ENCODE measurements around the gene TTC39C.
"Not testable (repeated sequence)": the region's sequence is repeated elsewhere in the genome, so short reads cannot be mapped to it uniquely, and the experiment has no call there.

TTC39C gene

GRCh38 chr18:24018299-24018886, 3.8 kb downstream of the TTC39C start:
- no peak for DNase-seq

GRCh38 chr18:24019641-24020331, 5.2 kb downstream of the TTC39C start:
- DNase-seq: no peak

DNA sequence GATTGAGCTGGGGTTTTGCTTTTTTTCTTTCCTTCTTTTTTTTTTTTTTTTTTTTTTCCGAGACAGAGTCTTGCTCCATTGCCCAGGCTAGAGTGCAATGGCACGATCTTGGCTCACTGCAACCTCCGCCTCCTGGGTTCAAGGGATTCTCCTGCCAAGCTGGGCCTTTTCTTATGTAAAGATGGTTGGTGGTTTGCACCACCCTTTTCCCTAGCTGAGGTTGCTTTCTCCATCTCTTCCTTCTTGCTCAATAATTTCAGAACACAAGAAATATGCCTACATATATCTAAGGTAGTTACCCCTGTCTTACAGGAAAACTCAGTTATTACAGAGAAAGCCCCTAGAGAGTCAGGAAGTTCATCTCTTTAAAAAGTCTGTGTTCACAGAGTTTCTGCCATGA, 7.0 kb downstream of the TTC39C start:
- DNase-seq: no peak

- DNase-seq: no peak
Measured at GRCh38 chr18:24022161-24022560, 7.6 kb downstream of the TTC39C start.

- DNase-seq: no peak
Measured at GRCh38 chr18:24023185-24023814, 8.7 kb downstream of the TTC39C start.

- DNase-seq: no peak
Measured at GRCh38 chr18:24024425-24024824, 9.9 kb downstream of the TTC39C start.

DNA sequence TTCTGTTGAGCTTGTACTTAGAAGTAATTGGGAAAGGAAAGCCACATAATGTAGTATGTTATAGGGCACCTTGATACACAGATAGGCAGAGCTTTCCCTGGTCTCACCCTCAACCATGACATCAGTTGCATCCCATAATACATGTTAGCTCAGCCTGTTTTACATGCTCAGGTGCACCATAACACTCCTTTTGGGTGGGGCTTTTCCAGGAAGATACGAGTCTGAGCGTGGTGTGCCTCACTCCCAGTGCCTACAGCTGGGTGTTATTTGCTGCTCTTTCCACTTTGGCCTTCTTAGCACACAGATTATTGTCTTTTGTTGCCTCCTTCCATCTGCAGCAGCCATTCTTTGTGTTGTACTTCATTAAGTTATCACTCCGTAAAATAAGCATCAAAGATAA, 11.9 kb downstream of the TTC39C start:
- DNase-seq: no peak

GRCh38 chr18:24027156-24027827, 12.7 kb downstream of the TTC39C start:
- no peak for DNase-seq

- not testable (repeated sequence) for DNase-seq
Measured at GRCh38 chr18:24028946-24029345, 14.4 kb downstream of the TTC39C start.

DNA sequence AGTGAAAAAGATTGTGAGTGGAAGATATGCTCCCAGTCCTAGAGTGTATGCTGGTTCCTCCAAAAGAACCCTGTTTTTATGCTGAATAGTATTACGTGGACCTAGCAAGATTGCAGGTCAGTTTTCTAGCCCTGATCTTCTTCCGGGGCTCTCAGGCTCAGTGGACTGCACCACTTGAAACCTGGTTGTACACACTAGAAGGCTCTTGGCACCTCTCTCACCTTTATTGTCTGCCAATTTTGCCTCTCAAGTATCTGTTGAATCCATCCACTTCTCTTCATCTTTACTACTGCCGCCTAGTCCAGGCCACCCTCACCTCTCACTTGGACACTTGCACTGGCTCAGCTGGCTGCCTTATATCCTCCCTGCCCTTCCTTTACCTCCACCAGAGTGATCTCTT, 16.8 kb downstream of the TTC39C start:
- DNase-seq: no peak

GRCh38 chr18:24031916-24032315, 17.4 kb downstream of the TTC39C start:
- no peak for DNase-seq

DNA sequence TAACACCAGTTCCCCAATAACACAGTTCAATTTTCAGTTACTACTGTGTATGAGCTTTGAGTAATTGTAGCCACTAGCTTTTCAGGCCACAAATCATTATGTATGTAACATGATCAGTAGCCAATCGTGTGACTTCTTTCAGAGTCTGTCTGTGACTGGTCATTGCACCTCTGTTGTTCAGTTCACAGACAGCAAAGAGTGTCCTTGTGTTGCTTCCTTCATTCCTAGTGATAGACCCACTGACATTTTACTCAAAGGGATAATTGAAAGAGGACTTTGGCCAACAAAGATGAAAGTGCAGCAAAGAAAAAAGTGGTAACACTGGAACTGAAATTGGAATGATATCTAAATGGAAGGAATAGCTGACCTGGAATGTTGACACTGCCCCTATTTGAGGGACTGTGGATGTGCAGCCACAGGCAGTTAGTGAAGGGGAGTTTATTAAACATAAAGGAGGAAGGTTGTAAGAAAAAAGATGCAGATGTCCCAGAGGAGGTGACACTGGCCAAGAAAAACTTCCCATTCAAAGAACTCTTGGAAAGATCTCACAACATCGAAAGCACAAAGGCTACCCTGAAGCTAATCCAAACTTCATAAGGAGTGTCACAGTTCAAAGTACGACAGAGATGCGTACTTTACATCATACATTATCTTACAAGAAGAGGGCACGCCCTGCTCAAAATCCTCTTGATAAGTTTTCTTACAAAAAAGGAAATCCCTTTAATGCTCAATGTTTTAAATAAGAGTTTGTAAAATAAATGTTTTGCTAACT, 19.3 kb downstream of the TTC39C start:
- DNase-seq: no peak

DNA sequence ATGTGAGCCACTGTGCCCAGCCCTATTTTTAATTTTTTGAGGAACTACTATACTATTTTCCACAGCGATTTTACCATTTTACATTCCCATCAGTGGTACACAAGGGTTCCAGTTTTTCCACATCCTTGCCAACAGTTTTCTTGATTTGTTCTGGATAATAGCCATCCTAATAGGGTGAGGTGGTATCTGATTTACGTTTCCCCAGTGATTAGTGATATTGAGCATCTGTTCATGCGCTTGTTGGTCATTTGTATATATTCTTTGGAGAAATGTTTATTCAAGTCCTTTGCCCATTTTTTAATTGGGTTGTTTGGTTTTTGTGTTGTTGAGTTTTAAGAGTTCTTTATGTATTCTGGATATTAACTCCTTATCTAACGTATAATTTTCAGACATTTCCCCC, 20.8 kb downstream of the TTC39C start:
- no peak for DNase-seq

DNA sequence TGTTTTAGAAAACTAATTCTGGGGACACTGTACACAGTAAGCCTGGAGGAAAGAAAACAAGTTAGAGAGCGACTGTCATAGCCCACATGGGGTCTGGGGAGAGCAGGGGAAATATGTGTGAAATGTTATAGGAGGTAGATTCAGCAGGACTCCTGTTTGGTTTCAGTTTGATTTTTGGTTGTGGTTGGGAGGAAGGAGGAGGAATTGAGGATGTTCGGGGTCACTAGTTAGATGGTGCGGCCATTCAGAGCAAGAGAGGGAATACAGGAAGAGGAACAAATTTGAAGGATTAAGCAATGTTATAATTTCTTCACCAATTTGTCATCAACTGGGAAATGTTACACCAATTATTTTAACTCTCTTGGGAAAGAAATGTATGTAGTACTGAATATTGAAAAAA, 25.1 kb downstream of the TTC39C start:
- DNase-seq: no peak

GRCh38 chr18:24041691-24042090, 27.1 kb downstream of the TTC39C start:
- no peak for DNase-seq

- DNase-seq: no peak
Measured at GRCh38 chr18:24043403-24043802, 28.8 kb downstream of the TTC39C start.

DNA sequence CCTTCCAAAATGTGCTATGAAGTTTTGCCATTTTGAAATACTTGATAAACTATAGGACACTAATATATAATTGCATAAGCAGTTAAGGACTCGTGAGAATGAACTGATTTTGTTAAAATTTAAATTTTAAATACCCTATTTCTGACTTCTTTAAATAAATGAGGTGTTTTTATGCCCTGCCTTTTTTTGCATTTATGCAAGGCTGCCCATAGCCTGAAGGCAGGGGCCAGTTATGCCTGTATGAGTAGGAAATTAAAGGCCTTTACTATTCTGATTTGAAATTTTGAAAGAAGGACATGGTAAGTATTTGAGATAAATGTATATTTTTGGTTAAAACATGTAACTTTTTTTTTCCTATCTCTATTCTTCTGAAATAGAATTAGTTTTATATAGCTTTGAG, 33.7 kb downstream of the TTC39C start:
- no peak for DNase-seq

DNA sequence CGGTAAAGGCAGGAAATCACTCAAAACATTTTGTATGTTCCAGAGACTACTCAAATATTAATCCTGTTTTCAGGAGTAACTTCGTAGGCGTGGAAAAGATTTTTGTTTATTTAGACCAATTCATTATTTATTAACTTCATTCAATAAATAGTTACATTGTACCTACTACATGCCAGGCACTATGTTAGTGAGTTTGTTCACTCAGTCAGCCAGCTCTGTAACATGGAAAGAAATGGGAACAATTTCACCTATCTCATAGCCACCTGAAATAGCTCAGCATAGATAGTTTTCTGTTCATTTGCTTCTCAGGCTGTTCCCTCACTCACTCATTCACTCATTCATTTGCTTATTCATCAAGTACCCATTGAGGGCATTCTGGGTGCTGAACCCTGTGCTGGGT, 34.6 kb downstream of the TTC39C start:
- DNase-seq: no peak

DNA sequence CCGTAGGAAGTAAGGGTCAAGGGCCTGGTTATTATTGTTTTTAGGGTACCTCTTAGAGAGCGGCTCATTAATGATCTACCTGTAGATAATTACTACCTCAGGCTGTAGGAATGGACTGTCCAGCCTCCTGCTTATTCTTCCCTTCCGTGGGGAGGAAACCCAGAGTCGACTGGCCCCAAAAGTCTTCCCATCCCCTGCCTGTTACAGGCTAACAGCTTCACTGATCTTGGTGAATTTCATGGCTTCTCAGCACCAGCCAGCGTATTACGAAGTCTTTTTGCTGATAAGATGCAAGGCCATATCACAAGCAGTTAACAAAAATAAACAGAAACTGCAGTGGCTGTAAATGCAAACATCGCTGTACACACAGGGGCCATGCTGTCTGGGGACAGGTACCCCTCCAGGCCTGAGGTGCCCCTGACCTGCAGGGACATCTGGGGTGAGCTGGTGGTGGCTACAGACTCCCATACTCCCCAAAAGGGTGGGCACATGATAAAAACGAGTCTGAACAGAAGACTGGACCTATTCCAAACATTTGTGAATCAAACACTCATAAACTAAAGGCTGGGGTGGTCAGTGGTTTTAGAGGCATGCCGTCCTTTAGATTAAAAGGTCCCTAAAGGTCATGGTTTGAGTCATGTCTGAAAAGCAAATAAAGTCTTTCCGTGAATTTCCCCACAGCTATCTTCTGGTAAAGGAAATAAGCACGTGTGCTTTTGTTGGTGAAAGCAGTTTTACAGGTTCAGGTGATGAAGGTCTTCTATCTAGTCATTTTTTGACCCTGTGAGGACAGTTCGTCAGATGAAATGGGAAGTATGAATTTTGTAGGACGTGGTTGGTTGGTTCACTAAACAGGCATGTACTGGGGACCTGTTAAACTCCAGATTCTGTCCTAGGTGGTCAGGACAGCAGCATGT, 36.7 kb downstream of the TTC39C start:
- no peak for DNase-seq

DNA sequence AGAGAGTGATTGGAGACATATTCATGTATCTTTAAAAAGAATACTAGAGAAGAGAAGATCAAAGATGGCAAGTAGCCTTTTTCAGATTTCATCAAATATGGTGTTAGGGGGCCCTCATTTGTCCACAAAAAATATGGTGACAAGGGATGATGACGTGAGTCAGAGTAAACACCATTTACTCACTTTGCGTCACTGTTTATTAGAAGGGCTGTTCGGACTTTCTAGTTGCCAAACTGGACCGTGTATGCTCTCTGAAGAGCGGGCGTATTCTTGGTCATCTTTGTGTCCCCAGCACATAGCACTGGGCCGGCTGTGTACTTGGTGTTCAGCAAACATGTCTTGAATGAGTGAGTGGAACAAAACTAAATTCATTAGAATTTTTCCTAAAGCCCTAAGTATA, 37.5 kb downstream of the TTC39C start:
- no peak for DNase-seq

DNA sequence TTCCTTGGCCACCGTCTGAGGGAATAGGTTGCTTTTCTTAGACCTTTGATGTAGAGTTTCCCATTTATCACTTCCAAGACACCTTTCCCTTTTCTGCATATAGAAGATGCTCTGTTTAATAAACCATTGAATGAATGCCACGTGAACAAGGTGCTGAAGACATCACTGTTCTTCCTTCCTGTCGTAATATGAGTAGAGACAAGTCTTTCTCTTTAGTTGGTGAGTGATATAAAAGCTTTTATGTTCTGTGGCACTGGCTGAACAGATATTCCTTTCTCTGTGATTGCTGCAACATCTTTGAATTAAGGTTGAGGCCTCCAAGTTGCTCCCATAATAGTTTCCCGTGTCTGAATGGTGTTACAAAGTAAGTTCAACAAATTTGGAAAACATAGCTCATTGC, 38.7 kb downstream of the TTC39C start:
- no peak for DNase-seq

DNA sequence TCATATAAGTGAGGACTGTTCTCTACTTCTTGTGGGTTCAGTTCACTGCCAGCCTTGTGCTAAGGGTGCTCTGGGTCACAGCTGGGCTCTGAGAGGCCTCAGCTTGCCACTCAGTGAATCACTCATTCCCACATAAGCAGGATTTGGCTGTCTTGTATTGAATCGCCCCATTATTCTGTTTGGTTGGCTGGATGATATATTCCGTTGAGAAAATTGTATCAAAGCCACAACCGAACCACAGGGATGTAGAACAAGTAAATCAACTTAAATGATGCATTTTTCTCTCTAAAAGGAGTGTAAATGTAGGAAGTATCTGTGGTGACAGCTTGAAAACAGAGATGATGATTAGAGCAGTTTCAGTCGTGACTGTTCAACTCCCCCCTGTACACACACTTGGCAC, 39.6 kb downstream of the TTC39C start:
- no peak for DNase-seq
